8988T (cell line): Measurements from ENCODE around the gene AFG1L.
"Not testable (repeated sequence)": the region's sequence is repeated elsewhere in the genome, so short reads cannot be mapped to it uniquely, and the experiment has no call there.

Experiments
- DNase-seq: peaks from one replicate; pipeline ENCODE4 v3.0.0; 2011

AFG1L gene

DNA sequence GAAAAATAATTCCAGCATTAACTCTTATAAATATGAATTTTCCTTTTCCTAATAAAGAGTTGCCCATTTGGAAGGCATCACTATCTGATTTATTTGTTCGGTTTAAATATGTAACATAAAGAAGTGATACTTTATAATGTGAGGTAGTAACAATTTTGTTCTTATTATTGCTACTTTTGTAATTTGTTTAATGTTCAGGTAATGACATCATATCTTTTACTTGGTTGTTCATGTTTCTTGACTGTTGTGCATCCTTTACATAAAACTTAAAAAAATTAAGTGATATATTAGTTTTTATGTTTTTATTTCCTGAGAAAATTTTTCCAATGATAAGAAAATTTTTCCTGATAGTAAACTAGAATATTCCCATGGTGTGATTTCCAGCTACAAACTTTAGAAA is 124.6 kb downstream of the AFG1L start:
- DNase-seq: no peak

DNA sequence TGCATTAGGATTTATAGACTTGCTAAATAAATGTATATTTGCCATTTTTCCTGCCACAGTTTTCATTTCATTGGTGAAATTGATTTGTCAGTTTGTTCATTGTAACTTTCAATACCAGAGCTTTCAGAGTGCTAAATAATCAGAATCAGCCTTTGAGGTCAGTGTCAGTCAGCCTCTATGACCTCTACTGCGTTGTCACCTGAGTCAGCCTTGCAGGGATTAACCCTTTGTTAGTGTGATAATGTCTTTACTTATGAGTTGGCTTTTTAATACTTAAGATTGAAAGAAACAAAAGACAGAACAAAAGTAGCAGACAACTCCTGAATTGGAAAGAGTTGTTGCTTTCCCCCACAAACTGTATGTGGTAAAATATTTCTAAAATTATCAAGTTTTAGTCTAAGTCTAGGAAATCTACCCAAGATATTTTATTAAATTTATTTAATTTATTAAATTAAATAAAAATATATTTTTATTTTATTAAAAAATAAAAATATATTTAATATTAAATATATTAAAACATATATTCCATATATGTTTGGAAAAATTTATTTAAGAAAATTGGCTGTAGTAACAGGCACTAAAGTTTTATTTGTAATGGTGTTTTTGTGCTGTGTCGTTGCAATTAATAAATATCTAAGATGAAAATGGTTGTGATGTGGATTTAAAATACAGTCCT is 125.2 kb downstream of the AFG1L start:
- no peak for DNase-seq

DNA sequence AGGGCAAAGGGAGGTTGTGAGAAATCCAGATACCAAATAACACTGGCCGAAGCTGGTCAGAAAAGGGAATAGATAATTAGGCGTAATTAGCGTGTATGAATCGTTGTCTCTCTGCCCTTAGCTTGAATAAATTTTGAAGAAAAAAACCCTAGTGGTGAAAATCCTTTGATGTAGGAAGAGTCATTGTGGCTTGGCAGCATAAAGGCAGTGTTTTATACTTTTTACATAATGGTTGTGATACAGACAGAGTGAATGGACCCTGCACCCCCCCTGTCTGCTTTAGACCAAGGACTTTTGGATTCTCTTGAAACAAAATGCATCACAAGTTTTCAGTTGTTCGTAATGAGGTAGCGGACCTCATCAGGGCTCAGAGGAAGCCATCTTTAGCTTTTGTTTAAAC is 126.5 kb downstream of the AFG1L start:
- DNase-seq: no peak

DNA sequence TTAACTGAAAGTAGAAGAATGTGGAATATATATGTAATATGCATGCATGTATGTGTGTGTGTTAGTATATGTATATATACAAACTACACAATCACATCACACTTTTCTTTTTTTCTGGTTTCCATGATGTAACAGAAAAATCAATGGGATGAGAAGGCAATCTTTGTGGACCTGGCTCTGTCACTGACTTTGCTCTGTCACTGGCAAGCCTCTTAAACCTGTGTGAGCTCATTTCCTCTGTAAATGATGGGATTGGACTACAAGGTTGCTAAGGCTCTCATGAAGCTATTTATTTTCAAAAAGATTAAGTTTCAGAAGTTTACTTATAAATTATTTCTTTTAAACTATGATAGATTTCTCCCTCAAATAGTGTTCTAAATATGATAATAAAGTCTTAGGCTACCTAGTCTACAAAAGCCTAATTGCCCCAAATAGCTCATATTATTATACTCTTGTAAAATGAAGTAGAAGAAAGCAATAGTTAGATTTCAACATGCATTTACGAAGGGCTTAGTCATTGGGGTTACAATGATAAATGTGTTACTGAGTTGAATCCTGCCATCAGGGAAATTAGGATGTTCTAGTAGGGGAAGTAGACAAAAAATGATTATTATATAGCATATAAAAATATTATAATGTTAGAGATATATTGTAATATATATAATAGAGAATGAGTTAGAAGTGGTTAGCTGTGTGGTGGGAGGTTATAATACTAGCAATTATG is 129.3 kb downstream of the AFG1L start:
- no peak for DNase-seq

DNA sequence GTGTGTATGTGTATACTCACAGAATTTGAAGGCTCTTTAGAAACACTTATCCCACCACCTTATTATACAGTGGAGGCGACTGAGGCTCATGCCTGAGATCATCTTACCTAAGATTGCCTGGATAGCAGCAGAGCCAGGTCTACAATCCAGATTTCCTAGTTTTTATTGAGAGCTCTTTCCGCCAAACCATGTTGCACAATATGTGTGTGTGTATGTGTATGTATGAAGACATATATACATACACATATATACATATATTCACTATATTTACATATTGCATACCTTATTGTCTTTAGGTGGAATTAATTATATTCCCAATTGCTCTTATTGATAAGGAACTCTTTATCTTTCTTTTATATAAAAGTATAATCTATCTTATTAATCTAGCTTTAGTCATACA is 130.6 kb downstream of the AFG1L start:
- no peak for DNase-seq

DNA sequence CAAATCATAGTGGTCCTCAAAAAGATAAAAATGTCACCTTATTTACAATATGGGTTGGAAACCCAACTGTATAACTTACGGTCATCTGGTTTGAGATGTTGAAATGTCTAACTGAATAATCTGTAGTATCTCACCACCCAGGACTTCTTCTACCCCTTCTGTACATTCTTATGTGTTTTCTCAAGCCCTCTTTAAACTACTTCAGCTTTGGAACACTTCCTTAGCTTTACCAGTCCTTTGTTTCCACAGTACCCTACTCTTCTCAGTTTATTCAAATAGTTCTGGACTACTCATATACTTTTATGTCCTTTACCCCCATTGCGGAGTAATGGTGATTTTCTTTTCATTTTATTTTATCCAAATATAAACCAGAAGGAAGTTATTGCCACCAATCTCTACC is 137.3 kb downstream of the AFG1L start:
- no peak for DNase-seq

DNA sequence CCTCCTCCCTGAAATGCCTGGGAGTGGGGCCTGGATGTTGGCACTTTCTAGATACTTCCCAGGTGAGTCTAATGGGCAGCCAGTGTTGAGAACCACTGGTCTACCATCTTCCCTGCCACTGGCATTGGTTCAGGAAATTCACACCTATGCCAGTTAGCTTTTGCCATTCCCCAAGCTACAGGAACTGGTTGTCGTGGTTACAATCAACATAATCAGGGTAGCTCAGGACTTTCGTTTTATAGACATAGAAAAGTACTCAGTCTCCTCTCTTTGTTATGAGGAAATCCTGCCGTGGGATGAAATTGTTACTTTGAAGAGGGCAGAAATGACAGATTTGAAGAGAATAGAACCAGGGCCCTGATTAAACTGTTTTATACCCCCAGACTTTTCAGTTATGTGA is 137.9 kb downstream of the AFG1L start:
- no peak for DNase-seq

DNA sequence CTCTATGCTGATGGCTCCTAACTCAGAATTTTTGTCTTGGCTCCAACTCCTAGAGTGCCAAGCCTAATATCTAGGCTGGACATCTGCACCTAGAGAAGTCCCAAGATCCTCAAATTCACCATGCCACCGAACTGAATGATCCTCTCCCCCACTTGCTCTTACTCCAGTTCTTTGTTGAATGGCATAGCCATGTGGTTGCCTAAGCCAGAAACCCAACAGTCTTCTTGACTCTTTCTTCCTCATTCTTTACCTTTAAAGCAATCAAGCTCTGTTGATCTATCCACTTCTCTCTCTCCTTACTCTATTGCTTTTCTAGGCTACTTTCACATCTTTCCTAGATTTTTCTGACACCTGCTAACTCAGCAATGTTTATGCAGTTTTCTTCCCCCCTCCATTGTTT is 139.4 kb downstream of the AFG1L start:
- no peak for DNase-seq

DNA sequence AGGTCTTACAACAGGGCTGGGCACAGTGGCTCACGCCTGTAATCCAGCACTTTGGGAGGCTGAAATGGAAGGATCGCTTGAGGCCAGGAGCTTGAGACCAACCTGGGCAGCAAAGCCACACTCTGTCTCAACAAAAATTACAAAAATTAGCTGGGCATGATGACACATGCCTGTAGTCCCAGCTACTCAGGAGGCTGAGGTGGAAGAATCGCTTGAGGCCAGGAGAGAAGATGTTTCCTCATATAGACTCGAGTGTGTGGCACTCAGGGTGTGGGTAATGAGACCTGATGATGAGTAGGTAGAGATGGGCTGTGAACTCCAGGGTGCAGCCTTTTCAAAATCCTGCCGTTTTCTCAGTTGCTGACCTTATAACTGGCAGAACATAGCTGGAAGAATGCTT is 140.5 kb downstream of the AFG1L start:
- no peak for DNase-seq

DNA sequence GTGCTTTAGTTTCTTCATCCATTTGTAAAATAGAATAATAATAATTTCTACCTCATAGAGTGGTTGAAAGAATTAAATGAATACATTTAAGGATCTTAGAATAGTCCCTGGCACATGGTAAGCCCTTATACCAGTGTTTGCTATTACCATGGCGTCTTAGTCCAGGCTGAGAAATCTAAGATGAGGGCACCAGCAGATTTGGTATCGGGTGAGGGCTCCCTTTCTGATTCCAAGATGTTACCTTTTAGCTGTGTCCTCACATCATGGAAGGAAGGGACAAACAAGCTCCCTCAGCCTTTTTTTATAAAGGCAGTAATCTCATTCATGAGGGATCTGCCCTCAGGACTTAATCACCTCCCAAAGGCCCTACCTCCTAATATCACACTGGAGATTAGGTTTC is 141.9 kb downstream of the AFG1L start:
- DNase-seq: no peak

DNA sequence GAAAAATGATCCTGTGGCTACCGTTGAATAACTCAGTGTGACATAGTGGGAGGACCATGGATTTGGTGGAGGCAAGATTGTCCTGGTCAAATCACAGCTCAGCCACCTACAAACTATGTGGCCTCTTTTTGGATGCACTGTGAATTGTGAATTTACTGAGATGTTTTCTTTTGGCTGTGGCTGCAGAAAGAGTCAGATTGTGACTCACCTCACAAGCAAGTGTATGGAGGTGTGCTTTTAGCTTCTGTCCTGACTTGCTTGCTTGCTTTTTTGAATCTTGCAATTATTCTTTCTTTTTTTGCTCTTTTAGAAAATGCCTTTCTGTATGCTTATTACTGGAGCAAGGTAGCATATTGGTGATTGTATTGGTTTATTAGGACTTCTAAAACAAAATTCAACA is 143.0 kb downstream of the AFG1L start:
- DNase-seq: no peak

DNA sequence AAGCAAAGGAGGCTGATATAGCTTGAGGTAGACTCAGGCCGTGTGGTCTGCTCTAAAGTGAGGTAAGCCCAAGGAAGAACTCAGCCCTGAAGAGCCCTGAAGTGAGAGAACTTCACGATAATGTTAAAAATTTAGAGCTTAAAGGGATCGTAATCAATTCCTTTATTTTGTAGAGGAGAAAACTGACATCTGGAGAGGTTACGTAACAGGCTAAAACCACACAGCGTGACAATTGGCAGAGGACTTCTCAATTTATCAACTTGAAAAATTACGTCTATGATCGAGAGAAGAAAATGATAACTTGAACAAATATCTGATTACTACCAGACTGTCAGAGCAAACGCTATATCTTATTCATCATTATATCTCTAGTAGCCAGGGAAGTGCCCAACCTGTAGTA is 144.1 kb downstream of the AFG1L start:
- no peak for DNase-seq

DNA sequence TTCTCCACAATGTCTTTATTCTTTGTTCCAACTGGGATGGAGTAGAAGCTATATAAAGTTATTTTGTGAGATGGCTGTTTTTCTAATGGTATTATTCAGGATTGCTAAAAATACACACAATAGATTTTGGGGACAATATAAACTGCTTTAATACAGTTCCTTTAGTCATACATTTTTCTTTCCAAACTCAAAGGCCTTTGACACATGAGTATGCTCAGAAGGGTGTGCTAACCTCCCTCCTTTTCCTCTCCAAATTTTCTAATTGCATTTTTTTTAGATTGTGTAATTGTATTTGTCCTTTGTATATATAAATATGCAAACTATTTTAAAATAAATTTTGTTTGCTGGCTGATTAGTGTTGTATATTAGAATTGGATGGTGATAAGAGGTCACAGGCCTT is 146.3 kb downstream of the AFG1L start:
- no peak for DNase-seq

DNA sequence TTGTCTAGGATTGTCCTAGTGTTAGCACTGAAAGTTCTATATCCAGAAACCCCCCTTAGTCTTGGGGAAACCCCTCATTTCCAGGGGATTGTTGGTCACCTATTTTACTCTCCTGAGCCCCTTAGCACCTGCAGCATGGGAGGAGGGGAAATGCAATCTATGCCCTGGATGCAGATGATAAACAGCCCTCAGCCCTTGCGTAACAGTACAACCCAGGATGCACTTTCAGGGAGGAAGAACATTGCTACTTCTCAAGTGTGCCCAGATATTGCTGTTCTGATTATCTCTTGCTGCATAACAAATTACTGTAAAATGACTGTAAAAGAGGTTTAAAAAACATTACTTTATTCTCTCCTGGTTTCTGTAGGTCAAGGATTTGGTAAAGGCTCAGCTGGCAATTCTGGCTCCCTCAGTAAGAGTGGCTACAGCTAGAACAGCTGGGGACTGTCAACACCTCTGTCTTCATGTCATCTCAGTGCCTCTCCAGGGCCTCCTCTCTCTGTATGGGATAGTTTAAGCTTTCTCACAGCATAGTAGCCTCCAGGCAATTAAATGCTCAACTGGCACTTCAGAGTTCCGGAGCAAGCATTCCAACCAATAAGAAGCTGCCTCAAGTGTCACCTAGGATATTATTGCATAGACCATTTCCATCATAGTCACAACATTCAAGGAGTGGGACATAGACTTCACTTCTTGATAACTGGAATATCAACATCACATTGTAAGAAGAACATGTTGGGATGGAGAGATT is 148.1 kb downstream of the AFG1L start:
- DNase-seq: no peak

DNA sequence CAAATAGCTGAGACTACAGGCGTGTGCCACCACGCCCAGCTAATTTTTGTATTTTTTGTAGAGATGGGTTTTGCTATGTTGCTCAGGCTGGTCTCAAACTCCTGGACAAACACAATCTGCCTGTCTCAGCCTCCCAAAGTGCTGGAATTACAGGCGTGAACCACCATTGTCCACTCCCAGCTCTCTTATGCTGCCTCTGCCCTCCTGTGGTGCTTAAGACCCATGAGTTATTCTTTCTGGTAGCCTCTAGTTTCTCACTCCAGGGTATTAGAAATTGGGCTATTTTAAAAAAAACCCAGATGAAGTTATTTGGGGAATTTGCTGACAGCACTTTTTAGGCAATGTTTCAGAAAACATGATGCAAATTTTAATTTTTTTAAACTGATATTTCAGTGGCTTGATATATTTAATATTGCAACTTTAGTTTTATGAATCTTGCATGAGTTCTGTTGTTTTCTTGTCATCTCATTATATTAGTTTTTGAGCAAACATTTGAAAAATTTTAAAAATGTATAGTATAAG is 151.8 kb downstream of the AFG1L start:
- no peak for DNase-seq

DNA sequence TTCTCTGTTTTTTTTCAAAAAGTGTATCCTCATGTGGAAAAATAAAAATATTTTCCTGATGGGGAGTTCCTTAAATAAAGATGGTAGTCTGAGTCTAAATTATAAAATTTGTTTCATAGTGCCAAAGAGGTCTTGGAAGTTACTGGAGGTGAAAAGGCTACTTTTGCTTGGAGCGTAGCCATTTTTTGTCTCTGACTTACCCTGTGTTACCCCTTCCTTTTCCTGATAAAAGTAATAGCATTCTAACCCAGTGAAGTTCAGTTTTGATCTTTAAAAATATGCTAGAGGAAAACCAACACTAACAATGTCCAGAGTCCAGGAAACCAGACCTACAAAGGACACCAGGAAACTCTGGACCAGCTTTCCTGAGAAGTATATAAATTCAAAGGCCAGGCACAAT is 153.6 kb downstream of the AFG1L start:
- no peak for DNase-seq

DNA sequence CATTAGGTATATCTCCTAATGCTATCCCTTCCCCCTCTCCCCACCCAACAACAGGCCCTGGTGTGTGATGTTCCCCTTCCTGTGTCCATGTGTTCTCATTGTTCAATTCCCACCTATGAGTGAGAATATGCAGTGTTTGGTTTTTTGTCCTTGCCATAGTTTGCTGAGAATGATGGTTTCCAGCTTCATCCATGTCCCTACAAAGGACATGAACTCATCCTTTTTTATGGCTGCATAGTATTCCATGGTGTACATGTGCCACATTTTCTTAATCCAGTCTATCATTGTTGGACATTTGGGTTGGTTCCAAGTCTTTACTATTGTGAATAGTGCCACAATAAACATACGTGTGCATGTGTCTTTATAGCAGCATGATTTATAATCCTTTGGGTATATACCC is 154.9 kb downstream of the AFG1L start:
- not testable (repeated sequence) for DNase-seq

DNA sequence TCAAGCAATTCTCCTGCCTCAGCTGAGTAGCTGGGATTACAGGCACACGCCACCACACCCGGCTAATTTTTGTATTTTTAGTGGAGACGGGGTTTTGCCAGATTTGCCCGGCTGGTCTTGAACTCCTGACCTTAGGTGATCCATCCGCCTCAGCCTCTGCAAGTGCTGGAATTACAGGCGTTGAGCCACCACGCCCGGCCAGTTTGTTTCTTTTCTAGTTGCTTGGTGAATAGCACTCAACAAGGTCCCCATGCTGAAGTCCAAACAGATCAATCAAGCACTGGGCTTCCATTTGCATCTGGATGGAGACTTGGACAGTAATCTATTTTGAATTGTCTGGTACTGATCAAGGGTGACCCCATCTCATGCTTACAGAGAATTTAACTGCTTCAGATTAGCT is 157.0 kb downstream of the AFG1L start:
- no peak for DNase-seq

DNA sequence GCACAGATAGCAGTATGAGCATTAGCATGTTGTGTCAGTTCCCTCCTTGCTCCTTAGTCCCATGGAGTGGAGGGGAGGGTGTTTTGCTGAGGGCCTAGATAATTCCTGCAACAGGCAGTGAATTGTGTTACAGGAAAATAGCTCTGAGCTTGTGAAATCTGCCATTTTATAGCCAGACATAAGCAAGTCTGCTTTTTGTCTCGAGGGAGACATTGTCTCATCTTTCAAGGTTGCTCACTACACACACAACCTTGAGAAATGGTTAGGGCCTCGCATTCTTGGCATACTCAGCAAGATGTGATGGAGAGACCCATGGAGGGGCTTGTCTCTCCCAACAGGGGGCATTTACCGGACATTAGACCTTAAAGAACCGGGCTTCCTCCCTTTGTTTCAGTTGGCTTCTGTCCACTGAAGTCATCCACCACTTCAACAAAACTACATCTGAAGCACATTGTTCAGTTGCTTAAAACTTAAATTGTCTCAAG is 157.9 kb downstream of the AFG1L start:
- DNase-seq: no peak

DNA sequence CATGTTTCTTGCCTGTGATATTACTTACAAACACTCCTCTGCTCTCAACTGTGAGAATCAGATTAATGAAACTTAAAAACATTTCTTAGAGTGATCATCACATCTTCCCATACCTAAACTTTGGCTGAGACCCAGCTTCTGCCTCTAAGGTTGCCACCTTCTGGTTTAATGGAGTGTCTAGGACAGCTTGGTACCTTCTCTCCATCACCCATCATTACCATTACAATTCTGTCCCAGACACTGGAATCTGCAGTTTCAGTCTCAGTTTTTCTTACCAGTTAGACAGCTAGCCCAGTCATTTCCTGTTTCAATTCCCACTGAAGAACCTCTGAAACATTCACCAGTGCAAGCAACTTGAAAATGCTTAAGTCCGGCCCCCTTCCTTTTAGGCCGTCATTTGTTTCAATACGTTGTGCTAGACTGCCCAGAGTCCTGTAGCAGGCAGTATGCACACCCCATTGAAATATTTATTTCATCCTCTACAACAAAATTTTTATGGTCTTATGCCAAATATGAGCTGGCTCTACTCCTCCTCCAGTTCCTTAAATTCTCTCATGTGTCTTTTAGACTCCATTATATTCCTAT is 158.8 kb downstream of the AFG1L start:
- no peak for DNase-seq

DNA sequence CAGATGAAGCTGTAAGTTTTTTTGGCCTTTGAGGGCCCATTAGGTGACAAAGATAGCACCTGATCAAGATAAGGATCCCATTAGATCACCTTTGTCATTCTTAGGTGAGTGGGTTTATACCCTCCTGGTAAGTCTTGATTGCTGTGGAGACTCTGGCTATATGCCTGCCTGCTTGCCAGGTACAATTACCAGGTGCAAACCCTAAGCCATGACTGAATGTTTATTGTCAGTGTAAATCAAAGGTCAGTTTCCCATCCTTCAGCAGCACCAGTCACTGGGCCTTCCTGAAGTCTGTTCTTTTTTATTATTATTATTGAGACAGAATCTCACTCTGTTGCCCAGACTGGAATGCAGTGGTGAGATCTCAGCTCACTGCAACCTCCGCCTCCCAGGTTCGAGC is 159.5 kb downstream of the AFG1L start:
- no peak for DNase-seq

DNA sequence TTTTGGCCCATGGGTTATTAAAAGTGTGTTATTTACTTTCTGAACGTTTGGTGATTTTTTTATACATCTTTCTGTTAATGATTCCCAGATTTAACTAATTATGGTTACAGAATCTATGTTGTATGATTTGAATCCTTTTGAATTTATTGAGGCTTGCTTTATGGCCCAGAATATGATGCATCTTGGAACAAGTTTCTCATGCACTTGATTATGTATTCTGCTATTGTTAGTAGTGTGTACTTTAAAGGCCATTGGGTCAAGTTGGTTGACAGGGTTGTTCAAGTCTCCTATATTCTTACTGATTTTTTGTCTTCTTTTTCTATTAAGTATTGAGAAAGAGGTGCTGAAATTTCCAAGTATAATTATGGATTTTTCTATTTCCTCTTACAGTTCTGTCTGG is 160.8 kb downstream of the AFG1L start:
- DNase-seq: no peak

DNA sequence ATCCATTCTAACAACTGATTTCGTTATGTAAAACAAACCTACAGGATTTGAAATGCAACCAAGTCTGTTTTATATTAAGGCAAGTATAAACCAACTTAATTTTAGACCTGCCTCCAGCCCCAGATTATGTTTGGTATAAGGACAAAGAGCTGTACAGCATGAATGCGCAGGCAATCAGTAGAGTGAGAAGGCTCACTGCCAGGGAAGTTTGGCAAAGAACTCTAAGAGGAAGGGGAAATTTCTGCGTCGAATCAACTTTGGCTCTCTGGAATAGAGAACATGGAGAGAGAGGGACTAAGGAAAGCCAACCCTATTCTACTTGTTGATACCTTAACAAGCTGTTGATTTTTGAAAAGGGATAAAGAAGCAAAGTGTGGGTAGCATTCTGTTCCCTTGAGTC is 168.9 kb downstream of the AFG1L start:
- DNase-seq: no peak
